Testis (tissue), 5 donors: ENCODE measurements around the gene PRSS3. TPM values are rescaled to one million over a fixed set of nuclear protein-coding genes. Genes with fewer than 3 reads are reported as not detected.
"Not testable (repeated sequence)": the region's sequence is repeated elsewhere in the genome, so short reads cannot be mapped to it uniquely, and the experiment has no call there.

ENCODE experiments used
- DNase-seq: peaks from one replicate; pipeline ENCODE4 v3.0.0-alpha.2; 2019
- H3K27ac ChIP-seq, 2 donors: fragments of 200-600 bp; sonication (generic); one replicate each; pipeline ENCODE4 v1.5.1; 2019
- H3K27me3 ChIP-seq: fragments of 200-600 bp; sonication (generic); one replicate; pipeline ENCODE4 v1.5.1; 2019
- H3K36me3 ChIP-seq: fragments of 200-600 bp; sonication (generic); one replicate; pipeline ENCODE4 v1.5.1; 2017; ENCODE audit warnings: low read depth; ENCODE audit errors: missing control alignments
- H3K4me1 ChIP-seq: fragments of 200-600 bp; sonication (generic); one replicate; pipeline ENCODE4 v1.5.1; 2019
- H3K4me3 ChIP-seq, 2 donors: fragments of 200-600 bp; sonication (generic); one replicate each; pipeline ENCODE4 v1.5.1; 2017 to 2019
- H3K9me3 ChIP-seq: fragments of 200-600 bp; sonication (generic); one replicate; pipeline ENCODE4 v1.5.1; 2017
- POLR2A ChIP-seq: fragments of 450-650 bp; IDR thresholded peaks from one replicate; pipeline ENCODE4 v1.6.1; 2017; ENCODE audit warnings: antibody characterized with exemption, mild to moderate bottlenecking, moderate library complexity
- WGBS, 2 donors: methylation state at CpG; one replicate each; pipeline ENCODE4 v1.1.5; 2018; 5-methylcytosine and 5-hydroxymethylcytosine counted together
- intact Hi-C: fragments of 100-400 bp; cut with DNase I; formaldehyde crosslinking; loops from one replicate; pipeline ENCODE4 v1.15.1; 2023; ENCODE audit warnings: low total_unique reads
- long read RNA-seq, 2 donors: transcript quantifications; one replicate each; lab custom pipeline, GENCODE V29; 2026
- polyA plus RNA-seq: library from polyadenylated mRNA; stranded (reverse); fragments of 350-450 nt; fragmentation: Illumina TruSeq; extraction: RNeasy Lipid Tissue Mini Kit (QIAGEN cat#74804); gene quantifications from one replicate; pipeline ENCODE4 v1.2.3, GENCODE V29; 2014; ENCODE audit warnings: low read depth, low replicate concordance; ENCODE audit not compliant: insufficient read depth
- total RNA-seq, 2 donors: library from RNA; depleted of rRNA; stranded (reverse); fragments of >200 nt; gene quantifications; one replicate each; pipeline ENCODE4 v1.2.3, GENCODE V29; 2016
- TF ChIP-seq, protein P1 (sequence below), 3 experiments: fragments of 450-650 bp in 2 of 3; fragments of 200-600 bp in 1 of 3; sonication (generic) in 1 of 3; IDR thresholded peaks; one replicate each; pipeline ENCODE4 v1.5.1; 2016 to 2019; ENCODE audit warnings: antibody characterized with exemption in 3 of 3, mild to moderate bottlenecking in 2 of 3, moderate library complexity in 1 of 3

PRSS3 gene
- total RNA-seq, result 1 to 10 TPM in 1 of 2 donors, under 1 TPM in 1; 0.68 to 3.3 TPM
- 6.5 TPM for polyA plus RNA-seq
- long read RNA-seq, donor 1, result 0 reads
- long read RNA-seq, donor 2, result 0 reads

DNA sequence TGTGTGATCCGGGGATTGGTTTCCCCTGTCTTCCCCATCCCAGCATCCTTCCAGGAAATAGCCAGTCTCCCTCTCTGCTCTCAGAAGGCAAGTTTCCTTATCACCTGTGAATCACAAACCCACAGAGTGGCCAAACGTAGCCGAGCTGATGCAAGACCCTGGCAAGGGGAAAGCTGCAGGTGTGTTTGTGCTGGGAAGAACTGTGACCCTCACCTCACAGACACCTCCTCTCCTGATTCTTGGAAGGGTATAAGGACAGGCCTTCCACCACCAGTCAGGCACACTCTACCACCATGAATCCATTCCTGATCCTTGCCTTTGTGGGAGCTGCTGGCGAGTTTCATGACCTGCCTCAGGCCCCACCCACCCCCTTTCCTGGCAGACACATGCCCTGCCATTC, at the start of gene PRSS3:
Gene PRSS3 (plus strand): TSS at position 281 of the 400 bp plus-strand sequence. CDS start 13 bp downstream, at position 294.
- TF ChIP-seq POLR2A, result no peak
- TF ChIP-seq, protein P1, sequence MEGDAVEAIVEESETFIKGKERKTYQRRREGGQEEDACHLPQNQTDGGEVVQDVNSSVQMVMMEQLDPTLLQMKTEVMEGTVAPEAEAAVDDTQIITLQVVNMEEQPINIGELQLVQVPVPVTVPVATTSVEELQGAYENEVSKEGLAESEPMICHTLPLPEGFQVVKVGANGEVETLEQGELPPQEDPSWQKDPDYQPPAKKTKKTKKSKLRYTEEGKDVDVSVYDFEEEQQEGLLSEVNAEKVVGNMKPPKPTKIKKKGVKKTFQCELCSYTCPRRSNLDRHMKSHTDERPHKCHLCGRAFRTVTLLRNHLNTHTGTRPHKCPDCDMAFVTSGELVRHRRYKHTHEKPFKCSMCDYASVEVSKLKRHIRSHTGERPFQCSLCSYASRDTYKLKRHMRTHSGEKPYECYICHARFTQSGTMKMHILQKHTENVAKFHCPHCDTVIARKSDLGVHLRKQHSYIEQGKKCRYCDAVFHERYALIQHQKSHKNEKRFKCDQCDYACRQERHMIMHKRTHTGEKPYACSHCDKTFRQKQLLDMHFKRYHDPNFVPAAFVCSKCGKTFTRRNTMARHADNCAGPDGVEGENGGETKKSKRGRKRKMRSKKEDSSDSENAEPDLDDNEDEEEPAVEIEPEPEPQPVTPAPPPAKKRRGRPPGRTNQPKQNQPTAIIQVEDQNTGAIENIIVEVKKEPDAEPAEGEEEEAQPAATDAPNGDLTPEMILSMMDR (IDR thresholded peaks at IDR 0.05), result no peak
- Histone ChIP-seq H3K4me1 (no peaks in the 10 kb centered on the region), H3K27me3 (no peaks in the 10 kb centered on the region), H3K36me3 (no peaks in the 10 kb centered on the region), H3K9me3 (no peaks in the 10 kb centered on the region), H3K27ac (no peak within 1 kb of the TSS), H3K4me3 (no peak within 1 kb of the TSS)
- intact Hi-C loops, result no loop called here
- WGBS, 2 donors, result 88 to 89% methylated on average over 4 of the region's 4 CpGs
- no peak for DNase-seq

DNA sequence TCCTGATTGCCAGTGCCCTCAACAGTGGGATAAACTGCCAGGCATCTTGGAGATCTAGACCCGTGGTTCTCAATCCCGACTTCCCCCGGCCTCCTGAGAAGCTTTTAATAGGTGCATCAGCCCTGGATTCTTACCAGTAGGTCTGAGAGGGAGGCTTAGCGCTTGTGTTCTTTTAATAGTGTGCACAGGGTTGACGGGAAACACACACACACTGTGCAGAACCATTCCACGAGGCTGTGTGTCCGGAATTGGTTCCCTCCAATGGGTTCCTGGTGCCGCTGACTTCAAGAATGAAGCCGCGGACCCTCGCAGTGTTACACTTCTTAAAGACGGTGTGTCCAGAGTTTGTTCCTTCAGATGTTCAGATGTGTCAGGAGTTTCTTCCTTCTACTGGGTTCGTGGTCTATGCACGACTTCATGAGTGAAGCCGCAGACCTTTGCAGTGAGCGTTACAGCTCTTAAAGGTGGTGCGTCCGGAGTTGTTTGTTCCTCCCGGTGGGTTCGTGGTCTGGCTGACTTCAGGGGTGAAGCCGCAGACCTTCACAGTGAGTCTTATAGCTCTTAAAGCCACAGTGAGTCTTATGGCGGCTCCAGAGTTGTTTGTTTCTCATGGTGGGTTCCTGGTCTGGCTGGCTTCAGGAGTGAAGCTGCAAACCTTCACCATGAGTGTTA, 46.6 kb upstream of the PRSS3 start:
- Histone ChIP-seq H3K27ac (no peak overlapping the region), H3K4me3 (peak overlapping the region; percentile 36 to 49), H3K4me1 (peaks cover 7% of the 10 kb centered on the region), H3K27me3 (no peaks in the 10 kb centered on the region), H3K36me3 (no peaks in the 10 kb centered on the region), H3K9me3 (no peaks in the 10 kb centered on the region)
- intact Hi-C loops, result no loop called here
- no peak for DNase-seq
- TF ChIP-seq, protein P1 (IDR thresholded peaks at IDR 0.05), result no peak
- no peak for TF ChIP-seq POLR2A
- WGBS, 2 donors, result 69 to 77% methylated on average over 10 to 22 of the region's 22 CpGs

DNA sequence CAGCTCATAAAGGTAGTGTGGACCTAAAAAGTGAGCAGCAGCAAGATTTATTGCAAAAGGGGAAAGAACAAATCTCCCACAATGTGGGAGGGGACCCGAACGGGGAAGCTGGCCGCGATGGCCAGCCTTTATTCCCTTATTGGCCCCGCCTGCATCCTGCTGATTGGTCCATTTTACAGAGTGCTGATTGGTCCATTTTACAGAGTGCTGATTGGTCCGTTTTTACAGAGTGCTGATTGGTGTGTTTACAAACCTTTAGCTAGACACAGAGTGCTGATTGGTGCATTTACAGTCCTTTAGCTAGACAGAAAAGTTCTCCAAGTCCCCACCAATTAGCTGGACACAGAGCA, 46.1 kb upstream of the PRSS3 start:
- DNase-seq, result peak; percentile 65
- 51 to 68% methylated on average over 6 of the region's 6 CpGs for WGBS, 2 donors
- H3K27ac ChIP-seq, H3K27me3 ChIP-seq, H3K4me1 ChIP-seq, H3K9me3 ChIP-seq, intact Hi-C loops, H3K36me3 ChIP-seq: not testable (repeated sequence)
- H3K4me3 ChIP-seq, result peak overlapping the region in 1 of 2 donors; percentile 49

DNA sequence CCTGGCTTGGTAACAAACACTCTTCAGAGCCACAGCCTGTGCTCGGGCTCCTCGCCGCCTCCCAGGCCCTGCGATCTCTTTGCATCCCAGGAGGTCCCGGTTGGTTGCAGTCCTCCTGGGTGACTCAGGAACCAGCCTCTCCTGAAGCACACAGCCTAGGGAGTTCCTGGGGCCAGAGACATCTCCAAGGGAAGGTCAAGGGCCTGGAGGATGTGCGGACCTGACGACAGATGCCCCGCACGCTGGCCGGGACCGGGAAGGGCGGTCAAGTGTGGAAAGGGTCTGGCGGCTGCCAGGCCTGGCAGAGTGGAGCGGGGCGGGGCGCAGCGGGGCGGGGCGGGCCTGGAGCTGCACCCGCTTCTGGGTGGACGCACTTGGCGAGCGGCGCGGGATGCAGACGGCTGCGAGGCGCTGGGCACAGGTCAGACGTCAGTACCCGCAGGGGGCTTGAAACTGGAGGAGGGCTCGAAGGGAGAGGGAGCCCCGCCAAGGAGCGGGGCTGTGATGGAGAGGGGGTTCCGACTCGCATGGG, 45.0 kb upstream of the PRSS3 start:
- Histone ChIP-seq H3K9me3 (no peaks in the 10 kb centered on the region), H3K4me1 (peaks cover 7% of the 10 kb centered on the region), H3K27me3 (no peaks in the 10 kb centered on the region), H3K36me3 (no peaks in the 10 kb centered on the region), H3K4me3 (peak overlapping the region in 1 of 2 donors; percentile 43), H3K27ac (no peak overlapping the region)
- no peak for TF ChIP-seq POLR2A
- TF ChIP-seq, protein P1 (IDR thresholded peaks at IDR 0.05), result no peak
- no peak for DNase-seq
- 3% methylated on average over 17 to 35 of the region's 35 CpGs for WGBS, 2 donors
- intact Hi-C loops, result no loop called here

DNA sequence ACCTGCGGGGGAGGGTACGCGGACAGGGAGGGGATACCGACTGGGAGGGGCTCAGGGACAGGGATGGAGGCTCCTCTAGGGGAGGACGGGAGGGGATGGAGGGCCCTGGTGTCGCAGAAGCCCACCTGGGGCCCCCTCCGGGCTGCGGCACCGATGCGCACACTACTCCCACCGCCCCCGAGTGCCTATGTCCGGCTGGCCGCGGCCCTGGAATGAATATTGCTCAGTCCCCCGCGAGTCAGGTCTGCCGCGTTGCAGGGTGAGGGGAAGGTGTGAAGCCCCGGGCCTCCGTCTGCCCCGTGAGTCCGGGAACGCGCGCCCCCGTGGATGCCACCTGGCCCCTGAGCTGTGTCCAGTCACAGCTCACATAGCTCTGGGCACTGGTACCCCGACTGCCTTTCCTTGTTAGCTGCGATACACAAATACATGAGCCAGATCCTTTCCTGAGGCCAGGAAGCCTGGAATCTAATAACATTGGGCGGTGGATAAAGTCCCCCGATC, 44.5 kb upstream of the PRSS3 start:
- DNase-seq, result no peak
- H3K36me3 ChIP-seq, result no peaks in the 10 kb centered on the region
- H3K9me3 ChIP-seq, result no peaks in the 10 kb centered on the region
- peaks cover 7% of the 10 kb centered on the region for H3K4me1 ChIP-seq
- H3K4me3 ChIP-seq, result peak overlapping the region in 1 of 2 donors; percentile 43
- TF ChIP-seq, protein P1 (IDR thresholded peaks at IDR 0.05), result no peak
- no peak for TF ChIP-seq POLR2A
- intact Hi-C loops, result no loop called here
- no peak overlapping the region for H3K27ac ChIP-seq
- 1 to 3% methylated on average over 13 to 22 of the region's 31 CpGs for WGBS, 2 donors
- no peaks in the 10 kb centered on the region for H3K27me3 ChIP-seq
